SK-N-SH treated with all-trans-retinoic acid at 6 μM for 48 hours (cell line): Measurements from ENCODE around the gene METTL25.

Experiments used
- RARB ChIP-seq: fragments of 250-450 bp; sonication (Bioruptor Pico); IDR thresholded peaks from 2 replicates; pipeline ENCODE4 v1.8.0; 2021; ENCODE audit warnings: mild to moderate bottlenecking, moderate library complexity
- SNAI2 ChIP-seq: fragments of 250-450 bp; sonication (Bioruptor Pico); IDR thresholded peaks from 2 replicates; pipeline ENCODE4 v1.5.0; 2020; ENCODE audit warnings: mild to moderate bottlenecking, moderate library complexity
- ZFP3 ChIP-seq: fragments of 250-450 bp; sonication (Bioruptor Pico); IDR thresholded peaks from 2 replicates; pipeline ENCODE4 v1.5.0; 2020; ENCODE audit warnings: mild to moderate bottlenecking, moderate library complexity
- ZFP30 ChIP-seq: fragments of 450-650 bp; formaldehyde crosslinking; IDR thresholded peaks from 2 replicates; pipeline ENCODE4 v1.5.0; 2022; ENCODE audit warnings: mild to moderate bottlenecking, moderate library complexity
- ZNF70 ChIP-seq: fragments of 450-650 bp; formaldehyde crosslinking; IDR thresholded peaks from 2 replicates; pipeline ENCODE4 v1.5.0; 2020; ENCODE audit warnings: mild to moderate bottlenecking, moderate library complexity

- TF ChIP-seq RARB (CRISPR knock-in tag) = no peak
- TF ChIP-seq SNAI2 (CRISPR knock-in tag) = no peak
- no peak for TF ChIP-seq ZFP3 (CRISPR knock-in tag)
- no peak for TF ChIP-seq ZNF70 (CRISPR knock-in tag)
- no peak for TF ChIP-seq ZFP30 (CRISPR knock-in tag)
These were observed 68.3 kb downstream of the METTL25 start for GRCh38 chr12:82426586-82426985.
